ENCODE results near the gene SRMS.
"Not testable (repeated sequence)": the region's sequence is repeated elsewhere in the genome, so short reads cannot be mapped to it uniquely, and the experiment has no call there.

The SRMS gene

DNA sequence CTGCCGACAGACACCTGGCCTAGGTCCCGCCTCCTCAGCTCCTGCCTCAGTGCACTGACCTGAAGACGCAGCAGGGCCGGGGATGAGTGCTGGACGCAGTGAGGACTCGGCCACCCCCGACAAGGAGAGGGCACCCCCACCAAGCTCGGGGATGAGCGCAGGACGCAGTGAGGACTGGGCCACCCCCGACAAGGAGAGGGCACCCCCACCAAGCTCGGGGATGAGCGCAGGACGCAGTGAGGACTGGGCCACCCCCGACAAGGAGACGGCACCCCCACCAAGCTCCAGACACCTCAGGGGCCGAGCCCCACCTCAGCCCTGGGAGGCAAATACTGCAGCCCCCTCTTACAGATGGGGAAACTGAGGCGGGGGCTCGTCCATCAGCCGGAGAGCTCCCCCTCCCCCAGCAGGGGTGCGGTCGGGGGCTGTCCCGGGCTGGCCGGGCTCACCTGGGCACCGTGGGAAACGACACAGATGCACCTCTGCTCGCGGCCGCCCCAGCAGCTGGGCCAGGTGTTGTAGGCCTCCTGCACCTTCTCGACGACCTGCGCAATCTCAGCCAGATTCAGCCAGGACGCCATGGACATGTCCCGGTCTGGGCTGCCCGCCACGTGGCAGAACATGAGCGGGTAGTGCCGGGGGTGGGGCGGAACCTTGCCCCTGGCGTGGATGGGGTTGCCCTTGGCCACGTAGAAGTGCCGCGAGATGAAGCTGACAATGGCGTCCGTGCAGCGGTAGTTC lies 19.0 kb upstream of the SRMS start:
- no peak for DNase-seq (ENCODE audit: low read depth in 2 of 2)

DNA sequence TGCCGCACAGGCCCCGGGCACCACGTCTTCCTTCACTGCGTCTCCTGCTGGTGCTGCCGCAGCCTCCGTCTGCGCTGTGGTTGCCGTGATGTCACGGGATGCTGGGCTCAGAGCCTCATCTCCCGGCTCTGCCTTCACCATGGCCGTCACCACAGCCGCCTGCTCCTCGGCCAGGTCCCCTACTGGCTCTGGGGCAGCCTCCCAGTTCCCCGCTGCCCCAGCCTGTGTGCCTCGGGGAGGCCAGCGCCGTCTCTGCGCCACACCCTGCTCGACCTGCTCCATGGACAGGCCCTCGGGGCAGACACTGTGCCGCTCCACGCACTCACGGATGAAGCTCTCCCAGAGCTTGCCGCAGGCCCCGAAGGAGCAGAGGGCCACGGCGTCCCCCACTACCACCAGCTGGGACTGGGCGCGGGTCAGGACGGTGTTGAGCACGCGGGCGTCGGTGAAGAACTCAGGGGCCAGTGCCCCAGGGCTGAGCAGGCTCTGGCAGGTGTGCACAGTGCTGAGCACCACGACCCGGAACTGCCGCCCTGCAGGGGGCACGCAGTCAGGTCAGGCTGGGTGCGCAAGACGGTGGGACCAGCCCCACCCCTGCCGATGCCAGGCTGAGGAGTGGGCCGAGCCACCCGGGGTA lies 18.3 kb upstream of the SRMS start:
- DNase-seq (ENCODE audit: low read depth in 2 of 2): no peak

DNA sequence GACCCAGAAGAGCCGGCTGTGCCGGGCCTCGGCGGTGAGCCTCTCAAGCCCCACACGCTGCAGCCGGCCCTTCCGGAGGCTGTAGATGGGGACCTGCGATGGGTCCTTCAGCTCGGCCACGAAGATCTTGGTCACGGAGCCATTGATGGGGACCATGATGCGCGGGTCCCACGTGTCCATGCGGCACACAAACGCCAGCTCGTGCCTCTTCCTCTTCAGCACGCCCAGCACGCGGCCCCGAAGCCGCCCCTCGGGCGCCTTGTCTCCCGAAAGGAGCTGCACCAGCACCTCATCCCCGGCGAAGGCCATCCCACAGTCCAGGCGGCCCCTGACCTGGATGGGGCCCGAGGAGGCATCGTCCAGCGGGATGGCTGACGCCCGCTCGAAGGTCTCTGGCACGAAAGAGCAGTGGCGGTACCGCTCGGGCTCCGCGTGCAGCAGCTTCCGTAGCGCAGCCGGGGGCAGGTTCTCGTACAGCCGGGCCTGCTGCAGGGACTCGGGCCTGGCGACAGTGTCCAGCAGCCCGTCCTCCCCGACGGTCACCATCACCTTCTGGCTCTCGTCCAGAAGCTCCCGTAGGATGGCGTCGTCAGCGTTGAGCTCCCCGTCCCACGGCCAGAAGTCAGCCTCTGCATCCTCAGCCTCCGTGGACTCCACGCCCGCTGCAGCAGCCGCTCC lies 17.6 kb upstream of the SRMS start:
- no peak for DNase-seq (ENCODE audit: low read depth in 2 of 2)

DNA sequence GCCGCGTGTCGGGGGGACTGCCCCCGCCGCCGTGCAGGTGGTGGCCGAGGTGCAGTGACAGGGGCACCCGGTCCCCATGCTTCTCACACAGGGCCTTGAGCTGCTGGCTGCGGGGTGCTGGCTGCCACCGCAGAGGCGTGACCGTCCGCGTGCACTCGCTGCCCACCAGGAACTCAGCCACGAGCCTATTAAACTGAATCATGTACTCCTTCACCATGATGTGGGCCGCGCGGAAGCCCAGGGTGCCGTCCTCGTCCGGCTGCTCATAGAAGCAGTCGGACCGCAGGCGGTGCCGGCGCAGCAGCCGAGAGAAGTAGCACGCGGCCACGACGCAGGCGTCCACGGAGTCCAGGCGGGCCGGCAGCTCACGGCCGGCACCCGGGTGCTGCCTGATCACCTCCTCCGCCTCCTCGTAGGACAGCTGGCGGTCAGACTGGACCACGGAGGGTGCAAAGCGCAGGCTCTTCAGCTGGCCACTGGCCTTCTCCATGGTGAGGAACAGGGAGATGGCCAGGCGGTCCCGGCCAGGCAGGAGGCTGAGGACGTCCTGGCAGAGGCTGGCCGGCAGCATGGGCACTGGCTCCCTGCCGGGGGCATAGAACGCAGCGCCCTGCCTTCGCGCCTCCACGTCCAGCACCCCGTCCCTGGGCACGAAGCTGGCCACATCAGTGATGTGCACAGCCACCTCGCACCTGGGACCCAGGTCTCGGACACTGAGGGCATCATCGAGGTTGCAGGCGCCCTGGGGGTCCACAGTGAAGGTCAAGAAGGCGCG lies 16.7 kb upstream of the SRMS start:
- DNase-seq (ENCODE audit: low read depth in 2 of 2): no peak

GRCh38 chr20:63563225-63563935 lies 15.8 kb upstream of the SRMS start:
- no peak for DNase-seq (ENCODE audit: low read depth in 2 of 2)

GRCh38 chr20:63562461-63563224 lies 15.1 kb upstream of the SRMS start:
- DNase-seq (ENCODE audit: low read depth in 2 of 2): no peak

DNA sequence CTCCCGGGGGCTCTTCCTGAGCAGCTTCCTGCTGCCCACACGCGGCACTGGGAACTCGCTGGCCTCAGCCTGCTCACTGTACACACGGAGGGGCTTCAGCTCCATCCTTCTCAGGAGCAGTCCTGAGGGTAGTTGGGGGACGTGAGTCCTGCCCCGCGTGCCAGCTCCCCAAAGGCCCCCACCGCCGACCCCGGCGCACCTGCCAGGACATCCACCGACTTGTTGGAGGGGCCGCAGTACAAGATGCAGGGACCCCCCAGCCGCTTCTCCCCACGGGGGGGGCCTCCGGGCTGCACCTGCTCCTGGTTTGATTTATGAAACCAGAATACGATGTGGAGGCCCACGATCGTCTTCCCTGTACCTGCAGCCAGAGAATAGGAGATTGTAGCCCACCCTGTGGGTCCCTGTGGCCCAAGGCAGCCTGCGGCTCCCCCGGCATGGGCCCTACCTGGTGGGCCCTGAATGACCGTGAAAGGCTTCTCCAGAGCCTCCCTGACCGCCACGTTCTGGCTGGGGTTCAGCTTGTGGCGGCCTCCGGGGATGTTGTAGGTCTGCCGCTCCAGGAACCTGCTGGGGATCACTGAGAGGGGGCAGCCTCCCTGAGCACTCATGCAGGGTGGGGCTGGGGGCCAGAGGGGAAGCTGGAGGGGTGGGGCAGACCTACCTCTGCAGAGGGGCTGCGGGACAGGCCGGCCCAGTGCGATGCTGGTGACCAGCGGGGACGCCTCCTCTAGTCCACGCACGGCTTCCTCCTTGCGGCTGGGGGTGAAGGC lies 14.3 kb upstream of the SRMS start:
- DNase-seq (ENCODE audit: low read depth in 2 of 2): no peak

GRCh38 chr20:63560856-63561609 lies 13.5 kb upstream of the SRMS start:
- DNase-seq (ENCODE audit: low read depth in 2 of 2): no peak

DNA sequence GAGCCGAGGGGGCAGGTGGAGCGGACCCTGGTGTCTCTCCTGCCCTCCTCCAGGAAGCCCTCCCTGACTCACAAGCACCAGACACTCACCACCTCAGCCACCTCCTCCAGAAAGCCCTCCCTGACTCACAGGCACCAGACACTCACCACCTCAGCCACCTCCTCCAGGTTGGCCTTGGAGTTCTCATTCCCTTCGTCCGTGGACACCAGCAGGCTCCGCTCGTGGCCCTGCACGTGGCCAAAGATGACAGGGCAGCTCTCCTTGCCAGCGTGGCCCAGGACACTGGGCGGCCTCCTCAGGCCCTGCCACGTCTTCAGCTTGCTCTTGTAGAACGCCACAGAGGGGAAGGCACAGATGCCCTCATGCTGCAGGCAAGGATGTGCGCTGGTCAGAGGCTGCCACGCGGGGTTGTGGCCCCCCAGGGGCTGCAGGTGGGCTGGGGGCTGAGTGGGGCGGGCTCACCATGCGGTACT lies 12.8 kb upstream of the SRMS start:
- no peak for DNase-seq (ENCODE audit: low read depth in 2 of 2)

DNA sequence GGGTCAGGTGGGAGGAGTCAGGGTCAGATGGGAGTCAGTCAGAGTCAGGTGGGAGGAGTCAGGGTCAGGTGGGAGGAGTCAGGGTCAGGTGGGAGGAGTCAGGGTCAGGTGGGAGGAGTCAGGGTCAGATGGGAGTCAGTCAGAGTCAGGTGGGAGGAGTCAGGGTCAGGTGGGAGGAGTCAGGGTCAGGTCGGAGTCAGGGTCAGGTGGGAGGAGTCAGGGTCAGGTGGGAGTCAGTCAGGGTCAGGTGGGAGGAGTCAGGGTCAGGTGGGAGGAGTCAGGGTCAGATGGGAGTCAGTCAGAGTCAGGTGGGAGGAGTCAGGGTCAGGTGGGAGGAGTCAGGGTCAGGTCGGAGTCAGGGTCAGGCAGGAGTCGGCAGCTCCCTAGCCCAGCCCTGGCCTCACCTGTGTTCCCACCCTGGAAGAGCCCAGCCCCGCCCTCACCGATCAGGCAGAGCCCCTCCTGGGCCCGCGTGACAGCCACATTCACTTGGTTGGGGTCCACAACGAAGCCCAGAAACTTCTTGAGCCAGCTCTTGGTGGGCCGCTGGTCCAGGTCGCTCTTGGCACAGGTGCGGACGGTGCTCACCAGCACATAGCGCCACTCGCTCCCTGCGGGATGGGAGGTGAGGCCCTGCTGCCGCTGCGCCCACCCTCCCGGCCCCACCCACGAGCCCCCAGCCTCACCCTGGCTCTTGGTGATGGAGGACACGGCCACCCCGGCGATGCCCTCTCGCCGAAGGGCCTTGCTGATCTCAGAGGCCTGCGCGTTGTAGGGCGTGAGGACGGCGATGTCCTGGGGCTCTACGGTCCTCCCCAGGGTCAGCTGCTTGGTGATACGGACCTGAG lies 12.2 kb upstream of the SRMS start:
- not testable (repeated sequence) for DNase-seq (ENCODE audit: low read depth in 2 of 2)

- DNase-seq (ENCODE audit: low read depth in 2 of 2): no peak
These were observed 11.4 kb upstream of the SRMS start for GRCh38 chr20:63558804-63559484.

GRCh38 chr20:63557481-63557891 lies 9.9 kb upstream of the SRMS start:
- no peak for DNase-seq (ENCODE audit: low read depth in 2 of 2)

- no peak for DNase-seq (ENCODE audit: low read depth in 2 of 2)
These were observed 9.4 kb upstream of the SRMS start for GRCh38 chr20:63556873-63557478.

DNA sequence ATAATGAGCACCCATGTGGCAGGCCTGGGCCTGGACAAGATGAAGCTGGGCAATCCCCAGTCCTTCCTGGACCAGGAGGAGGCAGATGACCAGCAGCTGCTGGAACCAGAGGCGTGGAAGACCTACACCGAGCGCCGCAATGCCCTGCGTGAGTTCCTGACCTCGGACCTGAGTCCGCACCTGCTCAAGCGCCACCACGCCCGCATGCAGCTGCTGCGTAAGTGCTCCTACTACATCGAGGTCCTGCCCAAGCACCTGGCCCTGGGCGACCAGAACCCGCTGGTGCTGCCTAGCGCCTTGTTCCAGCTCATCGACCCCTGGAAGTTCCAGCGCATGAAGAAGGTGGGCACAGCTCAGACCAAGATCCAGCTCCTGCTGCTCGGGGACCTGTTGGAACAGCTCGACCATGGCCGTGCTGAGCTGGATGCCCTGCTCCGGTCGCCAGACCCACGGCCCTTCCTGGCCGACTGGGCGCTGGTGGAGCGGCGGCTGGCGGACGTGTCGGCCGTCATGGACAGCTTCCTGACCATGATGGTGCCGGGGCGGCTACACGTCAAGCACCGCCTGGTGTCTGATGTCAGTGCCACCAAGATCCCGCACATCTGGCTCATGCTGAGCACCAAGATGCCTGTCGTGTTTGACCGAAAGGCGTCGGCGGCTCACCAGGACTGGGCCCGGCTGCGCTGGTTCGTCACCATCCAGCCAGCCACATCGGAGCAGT lies 8.3 kb upstream of the SRMS start:
- DNase-seq (ENCODE audit: low read depth in 2 of 2): no peak

GRCh38 chr20:63554361-63555278 lies 7.1 kb upstream of the SRMS start:
- no peak for DNase-seq (ENCODE audit: low read depth in 2 of 2)

- no peak for DNase-seq (ENCODE audit: low read depth in 2 of 2)
These were observed 6.4 kb upstream of the SRMS start, which contains the start of gene FNDC11 for GRCh38 chr20:63553933-63554290. FNDC11 (plus strand) TSS chr20:63554159; CDS start chr20:63555664, 1,505 bp downstream.
